Measurements from ENCODE around the gene RABEP1. TPM values are rescaled to one million over a fixed set of nuclear protein-coding genes. Genes with fewer than 3 reads are reported as not detected.

The RABEP1 gene
- total RNA-seq, 2 experiments from 2014 or later: 39.2 to 42.0 TPM

- H3K36me3 Mint-ChIP-seq: peaks cover 11% of the 10 kb centered on the region
- no peaks in the 10 kb centered on the region for H3K9me3 Mint-ChIP-seq
- DNase-seq (no peak), ATAC-seq (ENCODE audit: low read depth) (no peak)
- POLR2A ChIA-PET: no interaction called here
- H3K27ac Mint-ChIP-seq: no peak overlapping the region
- no peaks in the 10 kb centered on the region for H3K4me1 Mint-ChIP-seq
- no peak overlapping the region for H3K4me3 Mint-ChIP-seq
- H3K27me3 Mint-ChIP-seq: no peaks in the 10 kb centered on the region
These were observed 72.9 kb downstream of the RABEP1 start for GRCh38 chr17:5354886-5355415.

GRCh38 chr17:5355421-5356129 lies 73.5 kb downstream of the RABEP1 start:
- ATAC-seq (ENCODE audit: low read depth) (no peak), DNase-seq (no peak)
- H3K4me3 Mint-ChIP-seq: no peak overlapping the region
- POLR2A ChIA-PET: no interaction called here
- no peak overlapping the region for H3K27ac Mint-ChIP-seq
- no peaks in the 10 kb centered on the region for H3K9me3 Mint-ChIP-seq
- H3K4me1 Mint-ChIP-seq: no peaks in the 10 kb centered on the region
- H3K27me3 Mint-ChIP-seq: no peaks in the 10 kb centered on the region
- peaks cover 11% of the 10 kb centered on the region for H3K36me3 Mint-ChIP-seq

DNA sequence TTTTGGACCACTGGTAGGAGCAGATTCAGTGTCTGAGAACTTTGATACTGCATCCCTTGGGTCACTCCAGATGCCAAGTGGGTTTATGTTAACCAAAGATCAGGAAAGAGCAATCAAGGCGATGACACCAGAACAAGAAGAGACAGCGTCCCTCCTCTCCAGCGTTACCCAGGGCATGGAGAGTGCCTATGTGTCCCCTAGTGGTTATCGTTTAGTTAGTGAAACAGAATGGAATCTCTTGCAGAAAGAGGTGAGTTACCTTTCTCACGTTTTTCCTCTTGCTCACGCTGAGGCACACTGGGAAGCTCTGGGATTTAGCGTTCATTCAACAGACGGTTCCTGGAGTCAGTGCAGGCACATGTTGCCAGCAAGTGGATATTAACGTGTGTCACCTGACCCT lies 79.3 kb downstream of the RABEP1 start:
- no peaks in the 10 kb centered on the region for H3K9me3 Mint-ChIP-seq
- H3K36me3 Mint-ChIP-seq: peaks cover 13% of the 10 kb centered on the region
- H3K27me3 Mint-ChIP-seq: no peaks in the 10 kb centered on the region
- no peak overlapping the region for H3K27ac Mint-ChIP-seq
- DNase-seq (no peak), ATAC-seq (ENCODE audit: low read depth) (no peak)
- POLR2A ChIA-PET: no interaction called here
- no peak overlapping the region for H3K4me3 Mint-ChIP-seq
- H3K4me1 Mint-ChIP-seq: peaks cover 3% of the 10 kb centered on the region

- DNase-seq: no peak
- no peak for ATAC-seq (ENCODE audit: low read depth)
- Mint-ChIP-seq H3K4me1 (peaks cover 3% of the 10 kb centered on the region), H3K9me3 (no peaks in the 10 kb centered on the region), H3K27me3 (no peaks in the 10 kb centered on the region), H3K4me3 (no peak overlapping the region), H3K36me3 (peaks cover 13% of the 10 kb centered on the region), H3K27ac (no peak overlapping the region)
- POLR2A ChIA-PET: no interaction called here
These were observed 80.2 kb downstream of the RABEP1 start for GRCh38 chr17:5362162-5362811.

DNA sequence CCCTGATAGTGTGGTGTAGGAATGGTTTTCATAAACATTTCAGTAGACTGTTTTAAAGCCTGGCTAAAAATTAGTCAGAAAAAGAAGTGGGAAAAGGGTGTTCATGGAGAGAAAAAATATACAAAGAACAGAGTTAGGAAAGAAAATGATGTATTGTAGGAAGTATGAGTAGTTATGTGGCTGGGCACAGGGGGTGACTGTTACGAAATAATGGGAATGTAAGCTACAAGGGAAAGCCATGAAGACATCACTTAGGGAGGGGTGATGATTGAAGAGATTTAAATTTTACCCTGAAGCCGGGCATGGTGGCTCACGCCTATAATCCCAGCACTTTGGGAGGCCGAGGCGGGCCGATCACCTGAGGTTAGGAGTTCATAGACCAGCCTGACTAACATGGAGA lies 82.1 kb downstream of the RABEP1 start:
- POLR2A ChIA-PET: no interaction called here
- H3K9me3 Mint-ChIP-seq: no peaks in the 10 kb centered on the region
- no peaks in the 10 kb centered on the region for H3K27me3 Mint-ChIP-seq
- ATAC-seq (ENCODE audit: low read depth): no peak
- DNase-seq: no peak
- H3K4me3 Mint-ChIP-seq: no peak overlapping the region
- peaks cover 14% of the 10 kb centered on the region for H3K36me3 Mint-ChIP-seq
- no peak overlapping the region for H3K27ac Mint-ChIP-seq
- H3K4me1 Mint-ChIP-seq: peaks cover 3% of the 10 kb centered on the region

DNA sequence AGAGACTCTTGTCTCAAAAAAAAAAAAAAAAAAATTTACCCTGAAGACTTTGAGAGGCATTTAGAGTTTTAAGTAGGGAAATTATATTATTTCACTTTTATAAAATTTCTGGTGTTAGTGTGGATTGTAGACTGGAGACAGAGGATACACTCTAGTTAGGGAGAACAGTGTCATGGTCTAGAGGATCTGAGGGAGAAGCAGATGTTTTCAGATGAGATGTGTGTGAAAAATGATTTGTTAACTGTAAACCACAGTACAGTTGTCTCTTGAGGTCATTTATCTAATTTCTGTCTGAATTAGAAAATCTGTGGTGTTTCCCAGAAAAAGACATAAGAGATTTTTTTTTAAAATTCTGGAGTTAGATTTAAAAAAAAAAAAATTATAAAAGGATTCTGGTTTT lies 82.6 kb downstream of the RABEP1 start:
- Mint-ChIP-seq H3K36me3 (peaks cover 17% of the 10 kb centered on the region), H3K27ac (peak overlapping the region; percentile 28), H3K4me3 (no peak overlapping the region), H3K9me3 (no peaks in the 10 kb centered on the region), H3K27me3 (no peaks in the 10 kb centered on the region), H3K4me1 (peaks cover 3% of the 10 kb centered on the region)
- POLR2A ChIA-PET: interaction anchor here (0.7 kb wide), 1 partner anchor 129 kb away, joined by 4 read pairs; no protein-coding TSS in a partner anchor
- DNase-seq: no peak
- no peak for ATAC-seq (ENCODE audit: low read depth)

- Mint-ChIP-seq H3K36me3 (peaks cover 19% of the 10 kb centered on the region), H3K4me1 (peaks cover 3% of the 10 kb centered on the region), H3K9me3 (no peaks in the 10 kb centered on the region), H3K4me3 (no peak overlapping the region), H3K27ac (no peak overlapping the region), H3K27me3 (no peaks in the 10 kb centered on the region)
- POLR2A ChIA-PET: no interaction called here
- DNase-seq: no peak
- ATAC-seq (ENCODE audit: low read depth): no peak
These were observed 83.7 kb downstream of the RABEP1 start for GRCh38 chr17:5365831-5366230.

DNA sequence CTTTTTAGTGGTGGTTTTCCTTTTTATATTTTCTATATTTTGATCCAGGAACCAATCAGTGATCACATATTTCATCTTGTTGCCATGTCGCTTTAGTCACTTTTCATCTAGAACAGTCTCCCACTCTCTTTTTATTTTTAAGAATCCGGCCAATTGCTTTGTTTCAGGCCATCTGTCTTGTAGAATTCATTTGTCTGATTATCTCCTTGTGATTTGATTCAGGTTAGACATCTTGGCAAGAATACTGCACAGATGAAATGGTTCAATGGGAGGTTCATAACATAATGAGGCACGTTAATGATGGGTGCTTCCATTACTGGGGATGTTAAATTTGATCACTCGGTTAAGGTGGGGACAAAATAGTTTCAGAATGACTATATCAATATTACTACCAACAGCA lies 88.3 kb downstream of the RABEP1 start:
- Mint-ChIP-seq H3K4me1 (peaks cover 2% of the 10 kb centered on the region), H3K9me3 (no peaks in the 10 kb centered on the region), H3K36me3 (peaks cover 17% of the 10 kb centered on the region), H3K27me3 (no peaks in the 10 kb centered on the region), H3K4me3 (no peak overlapping the region), H3K27ac (peak overlapping the region; percentile 4)
- POLR2A ChIA-PET: interaction anchor here (0.6 kb wide), 1 partner anchor 90 kb away, joined by 3 read pairs; no protein-coding TSS in a partner anchor
- ATAC-seq (ENCODE audit: low read depth): no peak
- no peak for DNase-seq

GRCh38 chr17:5373112-5373511 lies 91.0 kb downstream of the RABEP1 start:
- Mint-ChIP-seq H3K27me3 (no peaks in the 10 kb centered on the region), H3K9me3 (no peaks in the 10 kb centered on the region), H3K36me3 (peaks cover 19% of the 10 kb centered on the region), H3K4me3 (no peak overlapping the region), H3K27ac (no peak overlapping the region), H3K4me1 (peaks cover 2% of the 10 kb centered on the region)
- ATAC-seq (ENCODE audit: low read depth) (no peak), DNase-seq (no peak)
- POLR2A ChIA-PET: interaction anchor here (0.6 kb wide), 1 partner anchor 124 kb away, joined by 4 read pairs; no protein-coding TSS in a partner anchor

DNA sequence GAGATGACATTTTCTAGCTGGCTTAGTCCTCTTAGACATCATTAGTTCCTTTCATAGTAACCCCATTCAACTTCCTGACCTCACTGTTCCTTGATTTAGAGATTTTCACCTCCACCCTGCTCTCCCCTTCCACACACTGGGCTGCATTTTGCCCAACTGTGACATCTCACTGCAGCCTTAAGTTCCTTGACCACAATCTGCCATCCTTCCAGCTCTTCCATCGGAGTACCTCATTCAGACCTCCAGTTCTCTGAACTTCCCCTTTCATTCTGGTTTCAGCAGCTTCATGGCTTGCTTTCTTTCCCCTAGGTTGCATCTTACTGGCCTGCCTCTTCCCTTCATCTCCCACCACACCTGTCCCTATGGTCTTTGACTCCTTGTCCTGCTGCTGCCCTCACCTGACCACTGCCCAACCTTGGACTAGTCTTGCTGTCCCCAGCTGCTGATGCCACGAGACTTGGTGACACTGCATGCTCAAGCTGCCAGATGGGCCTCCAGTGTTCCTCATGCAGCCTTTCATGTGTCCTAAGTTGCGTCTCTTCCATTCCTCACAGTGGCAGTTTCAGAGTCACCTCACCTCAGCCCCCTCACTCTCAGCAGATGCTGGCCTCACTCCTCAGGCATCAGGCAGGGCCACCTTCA lies 96.6 kb downstream of the RABEP1 start:
- no peak for DNase-seq
- no peak for ATAC-seq (ENCODE audit: low read depth)
- POLR2A ChIA-PET: no interaction called here

DNA sequence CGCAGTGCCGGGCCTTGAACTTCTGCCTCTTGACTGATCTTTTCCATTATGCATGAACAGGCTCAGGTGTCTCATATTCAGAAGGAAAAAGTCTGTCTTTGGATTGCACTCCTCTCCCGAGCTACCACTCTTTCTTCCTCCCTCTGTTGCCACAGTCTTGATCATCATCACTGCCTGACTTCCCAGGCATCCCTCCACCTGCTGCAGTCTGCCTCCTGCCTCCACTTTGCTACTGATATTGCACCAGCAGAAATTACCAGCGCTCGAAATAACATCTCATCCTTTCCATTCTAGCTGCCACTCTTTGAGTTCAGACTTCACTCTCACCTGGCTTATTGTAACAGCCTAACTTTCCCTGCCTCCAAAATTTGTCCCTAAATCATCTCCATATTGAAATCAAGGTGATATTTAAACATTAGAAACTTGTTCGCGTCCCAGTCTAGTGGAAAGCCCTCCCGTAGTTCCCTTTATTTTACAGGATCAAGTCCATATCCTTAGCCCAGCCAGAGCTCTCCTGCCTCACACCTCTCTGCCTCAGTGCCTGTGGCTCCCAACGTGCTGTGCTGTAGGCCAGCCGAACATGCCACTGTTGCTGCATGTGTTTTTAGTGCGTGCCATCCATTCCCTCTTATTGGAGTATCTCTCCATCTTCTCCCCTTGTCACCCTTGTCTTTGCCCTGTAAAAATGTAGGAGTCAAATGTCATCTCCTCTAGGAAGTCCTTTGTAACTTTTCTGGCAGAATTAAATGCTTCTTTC lies 97.4 kb downstream of the RABEP1 start:
- H3K4me3 Mint-ChIP-seq: no peak overlapping the region
- DNase-seq (no peak), ATAC-seq (ENCODE audit: low read depth) (no peak)
- no peaks in the 10 kb centered on the region for H3K9me3 Mint-ChIP-seq
- H3K4me1 Mint-ChIP-seq: no peaks in the 10 kb centered on the region
- POLR2A ChIA-PET: interaction anchor here (1.0 kb wide), 1 partner anchor 10 kb away, joined by 3 read pairs; no protein-coding TSS in a partner anchor
- H3K27ac Mint-ChIP-seq: peak overlapping the region; percentile 48
- peaks cover 36% of the 10 kb centered on the region for H3K36me3 Mint-ChIP-seq
- H3K27me3 Mint-ChIP-seq: no peaks in the 10 kb centered on the region

More for the DNA sequence above, 96.6 kb downstream of the RABEP1 start:
- Mint-ChIP-seq H3K27ac (peak overlapping the region; percentile 45), H3K27me3 (no peaks in the 10 kb centered on the region), H3K36me3 (peaks cover 35% of the 10 kb centered on the region), H3K4me1 (no peaks in the 10 kb centered on the region), H3K4me3 (no peak overlapping the region), H3K9me3 (no peaks in the 10 kb centered on the region)

- ATAC-seq (ENCODE audit: low read depth) (no peak), DNase-seq (no peak)
- H3K9me3 Mint-ChIP-seq: no peaks in the 10 kb centered on the region
- POLR2A ChIA-PET: interaction anchor here (1.0 kb wide), 1 partner anchor 9 kb away, joined by 3 read pairs; no protein-coding TSS in a partner anchor
- H3K4me3 Mint-ChIP-seq: no peak overlapping the region
- no peaks in the 10 kb centered on the region for H3K27me3 Mint-ChIP-seq
- no peak overlapping the region for H3K27ac Mint-ChIP-seq
- H3K4me1 Mint-ChIP-seq: no peaks in the 10 kb centered on the region
- H3K36me3 Mint-ChIP-seq: peaks cover 36% of the 10 kb centered on the region
These were observed 98.5 kb downstream of the RABEP1 start for GRCh38 chr17:5380491-5381135.

Measured in activated naive CD8-positive, alpha-beta T cell treated with anti-CD3 and anti-CD28 coated beads, Interleukin-2, amount 10 ng/mL, durations not matched to agents 7 days and 5 days (primary cell).